Measurements from ENCODE around the gene SVOPL. TPM values are rescaled to one million over a fixed set of nuclear protein-coding genes. Genes with fewer than 3 reads are reported as not detected.

SVOPL gene
- total RNA-seq, 2 experiments from 2014 or later: not detected

DNA sequence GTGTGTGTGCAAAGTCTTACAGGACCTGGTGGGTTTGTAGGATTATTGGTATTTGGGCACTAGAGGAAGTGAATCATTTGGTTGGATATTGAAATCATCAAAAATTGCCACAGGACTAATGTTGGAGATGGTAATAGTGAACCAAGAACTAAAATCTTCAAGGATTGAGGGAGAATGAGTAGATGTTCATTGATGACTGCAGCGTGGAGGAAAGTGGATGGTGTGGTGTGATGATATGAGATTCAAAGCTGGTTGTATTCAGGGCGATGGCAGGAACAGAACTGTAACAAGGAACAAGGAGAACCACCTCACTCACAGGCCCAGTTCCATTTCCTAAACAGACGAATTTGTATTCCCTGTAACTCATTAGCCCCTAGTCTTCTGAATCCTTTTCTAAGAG, 150.8 kb downstream of the SVOPL start:
- Mint-ChIP-seq H3K9me3 (peaks cover 27% of the 10 kb centered on the region), H3K4me1 (ENCODE audit: low read depth) (no peaks in the 10 kb centered on the region), H3K27ac (no peak overlapping the region), H3K27me3 (no peaks in the 10 kb centered on the region), H3K4me3 (no peak overlapping the region), H3K36me3 (ENCODE audit: low read depth) (peaks cover 96% of the 10 kb centered on the region)
- H3K36me3 ChIP-seq (ENCODE audit: insufficient read depth, low read length): peaks cover 80% of the 10 kb centered on the region
- intact Hi-C loops (cut with DNase I, micrococcal nuclease): loop anchor here in 1 of 2 experiments (2.0 kb wide), 1 partner anchor 50 kb away; no protein-coding TSS in a partner anchor
- DNase-seq (no peak), ATAC-seq (ENCODE audit: poor library complexity) (no peak)
- no peak overlapping the region for H3K4me3 ChIP-seq (ENCODE audit: low read length)
- CTCF ChIA-PET: no interaction called here
- no peaks in the 10 kb centered on the region for H3K27me3 ChIP-seq (ENCODE audit: control insufficient read depth in 1 of 2, insufficient read depth in 2 of 2, low read length in 2 of 2)
- H3K27ac ChIP-seq (ENCODE audit: low read depth in 1 of 2, low read length in 2 of 2): no peak overlapping the region
- no peaks in the 10 kb centered on the region for H3K4me1 ChIP-seq (ENCODE audit: insufficient read depth, low read length)
- POLR2A ChIA-PET: no interaction called here
- TF ChIP-seq, protein P1, sequence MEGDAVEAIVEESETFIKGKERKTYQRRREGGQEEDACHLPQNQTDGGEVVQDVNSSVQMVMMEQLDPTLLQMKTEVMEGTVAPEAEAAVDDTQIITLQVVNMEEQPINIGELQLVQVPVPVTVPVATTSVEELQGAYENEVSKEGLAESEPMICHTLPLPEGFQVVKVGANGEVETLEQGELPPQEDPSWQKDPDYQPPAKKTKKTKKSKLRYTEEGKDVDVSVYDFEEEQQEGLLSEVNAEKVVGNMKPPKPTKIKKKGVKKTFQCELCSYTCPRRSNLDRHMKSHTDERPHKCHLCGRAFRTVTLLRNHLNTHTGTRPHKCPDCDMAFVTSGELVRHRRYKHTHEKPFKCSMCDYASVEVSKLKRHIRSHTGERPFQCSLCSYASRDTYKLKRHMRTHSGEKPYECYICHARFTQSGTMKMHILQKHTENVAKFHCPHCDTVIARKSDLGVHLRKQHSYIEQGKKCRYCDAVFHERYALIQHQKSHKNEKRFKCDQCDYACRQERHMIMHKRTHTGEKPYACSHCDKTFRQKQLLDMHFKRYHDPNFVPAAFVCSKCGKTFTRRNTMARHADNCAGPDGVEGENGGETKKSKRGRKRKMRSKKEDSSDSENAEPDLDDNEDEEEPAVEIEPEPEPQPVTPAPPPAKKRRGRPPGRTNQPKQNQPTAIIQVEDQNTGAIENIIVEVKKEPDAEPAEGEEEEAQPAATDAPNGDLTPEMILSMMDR (IDR thresholded peaks at IDR 0.05): no peak
- peaks cover 5 to 8% of the 10 kb centered on the region in 2 experiments for H3K9me3 ChIP-seq (ENCODE audit: control insufficient read depth in 1 of 2, insufficient read depth in 1 of 2, low read length in 2 of 2)

DNA sequence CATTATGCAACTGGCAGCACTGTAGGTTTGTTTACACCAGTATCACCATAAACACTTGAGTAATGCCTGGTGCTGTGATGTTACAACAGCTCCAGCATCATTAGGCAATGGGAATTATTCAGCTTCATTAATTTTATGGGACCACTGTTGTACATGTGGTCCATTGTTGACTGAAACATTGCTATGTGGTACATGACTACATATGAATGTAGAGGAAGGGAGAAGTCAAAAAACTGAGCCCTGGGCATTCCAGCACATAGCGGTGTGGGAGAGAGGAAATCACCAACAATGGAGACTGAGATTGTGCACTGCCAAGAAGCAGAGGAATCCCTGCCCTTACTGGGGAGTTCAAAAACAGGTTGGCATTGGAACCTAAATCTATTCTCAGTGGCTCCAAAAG, 152.1 kb downstream of the SVOPL start:
- H3K27ac ChIP-seq (ENCODE audit: low read depth in 1 of 2, low read length in 2 of 2): no peak overlapping the region
- peaks cover 23% of the 10 kb centered on the region for H3K9me3 Mint-ChIP-seq
- TF ChIP-seq, protein P1 (IDR thresholded peaks at IDR 0.05): no peak
- intact Hi-C loops (cut with DNase I, micrococcal nuclease): no loop called here
- H3K36me3 ChIP-seq (ENCODE audit: insufficient read depth, low read length): peaks cover 68% of the 10 kb centered on the region
- no peaks in the 10 kb centered on the region for H3K27me3 ChIP-seq (ENCODE audit: control insufficient read depth in 1 of 2, insufficient read depth in 2 of 2, low read length in 2 of 2)
- H3K36me3 Mint-ChIP-seq (ENCODE audit: low read depth): peaks cover 97% of the 10 kb centered on the region
- H3K4me1 ChIP-seq (ENCODE audit: insufficient read depth, low read length): no peaks in the 10 kb centered on the region
- no peak overlapping the region for H3K4me3 ChIP-seq (ENCODE audit: low read length)
- no peaks in the 10 kb centered on the region for H3K27me3 Mint-ChIP-seq
- H3K27ac Mint-ChIP-seq: no peak overlapping the region
- H3K9me3 ChIP-seq (ENCODE audit: control insufficient read depth in 1 of 2, insufficient read depth in 1 of 2, low read length in 2 of 2): no peaks in the 10 kb centered on the region
- ChIA-PET POLR2A (no interaction called here), CTCF (no interaction called here)
- DNase-seq (no peak), ATAC-seq (ENCODE audit: poor library complexity) (no peak)
- H3K4me3 Mint-ChIP-seq: no peak overlapping the region
- no peaks in the 10 kb centered on the region for H3K4me1 Mint-ChIP-seq (ENCODE audit: low read depth)

GRCh38 chr7:138546829-138547228, 154.3 kb downstream of the SVOPL start:
- Mint-ChIP-seq H3K27ac (no peak overlapping the region), H3K4me3 (no peak overlapping the region), H3K4me1 (ENCODE audit: low read depth) (peaks cover 4% of the 10 kb centered on the region), H3K36me3 (ENCODE audit: low read depth) (peaks cover 91% of the 10 kb centered on the region), H3K9me3 (peaks cover 18% of the 10 kb centered on the region), H3K27me3 (no peaks in the 10 kb centered on the region)
- POLR2A ChIA-PET: no interaction called here
- no peak overlapping the region for H3K4me3 ChIP-seq (ENCODE audit: low read length)
- intact Hi-C loops (cut with DNase I, micrococcal nuclease): no loop called here
- H3K9me3 ChIP-seq (ENCODE audit: control insufficient read depth in 1 of 2, insufficient read depth in 1 of 2, low read length in 2 of 2): no peaks in the 10 kb centered on the region
- H3K36me3 ChIP-seq (ENCODE audit: insufficient read depth, low read length): peaks cover 49% of the 10 kb centered on the region
- H3K27ac ChIP-seq (ENCODE audit: low read depth in 1 of 2, low read length in 2 of 2): no peak overlapping the region
- H3K4me1 ChIP-seq (ENCODE audit: insufficient read depth, low read length): no peaks in the 10 kb centered on the region
- DNase-seq (no peak), ATAC-seq (ENCODE audit: poor library complexity) (no peak)
- TF ChIP-seq, protein P1 (IDR thresholded peaks at IDR 0.05): no peak
- CTCF ChIA-PET: no interaction called here
- no peaks in the 10 kb centered on the region for H3K27me3 ChIP-seq (ENCODE audit: control insufficient read depth in 1 of 2, insufficient read depth in 2 of 2, low read length in 2 of 2)

Data from CD4-positive, alpha-beta T cell (primary cell).